Osteocyte (in vitro differentiated cells): Measurements from ENCODE around the gene CDH13. TPM values are rescaled to one million over a fixed set of nuclear protein-coding genes. Genes with fewer than 3 reads are reported as not detected.
A peak's percentile ranks its signal among the peaks of the same experiment; 100 is the strongest.

Experiments used
- DNase-seq: peaks from one replicate; pipeline ENCODE4 v3.0.0; 2021; ENCODE audit warnings: mixed read lengths; ENCODE audit not compliant: unreplicated experiment; ENCODE audit errors: extremely low spot score
- H3K27ac Mint-ChIP-seq: one replicate; pipeline ENCODE4 v1.8.0; 2021; ENCODE audit warnings: mild to moderate bottlenecking, mixed read lengths; ENCODE audit not compliant: unreplicated experiment
- H3K27me3 Mint-ChIP-seq: one replicate; pipeline ENCODE4 v1.8.0; 2021; ENCODE audit warnings: mixed read lengths; ENCODE audit not compliant: unreplicated experiment
- H3K36me3 Mint-ChIP-seq: one replicate; pipeline ENCODE4 v1.8.0; 2021; ENCODE audit warnings: mixed read lengths; ENCODE audit not compliant: unreplicated experiment
- H3K4me1 Mint-ChIP-seq: one replicate; pipeline ENCODE4 v1.8.0; 2021; ENCODE audit warnings: mixed read lengths; ENCODE audit not compliant: unreplicated experiment
- H3K4me3 Mint-ChIP-seq: one replicate; pipeline ENCODE4 v1.8.0; 2021; ENCODE audit warnings: mild to moderate bottlenecking, moderate library complexity, mixed read lengths; ENCODE audit not compliant: unreplicated experiment
- H3K9me3 Mint-ChIP-seq: one replicate; pipeline ENCODE4 v1.8.0; 2021; ENCODE audit warnings: mixed read lengths; ENCODE audit not compliant: unreplicated experiment
- total RNA-seq: library from RNA; stranded (reverse); gene quantifications from 2 replicates; pipeline ENCODE4 v1.2.1, GENCODE V29; 2021
- TF ChIP-seq, protein P1 (sequence below): fragments of 200-600 bp; sonication (generic); IDR thresholded peaks from 2 replicates; pipeline ENCODE4 v1.5.0; 2021; ENCODE audit warnings: antibody characterized with exemption, mild to moderate bottlenecking, moderate library complexity

Gene CDH13
- total RNA-seq, 1 donor from 2014 or later, result 27.0 TPM

DNA sequence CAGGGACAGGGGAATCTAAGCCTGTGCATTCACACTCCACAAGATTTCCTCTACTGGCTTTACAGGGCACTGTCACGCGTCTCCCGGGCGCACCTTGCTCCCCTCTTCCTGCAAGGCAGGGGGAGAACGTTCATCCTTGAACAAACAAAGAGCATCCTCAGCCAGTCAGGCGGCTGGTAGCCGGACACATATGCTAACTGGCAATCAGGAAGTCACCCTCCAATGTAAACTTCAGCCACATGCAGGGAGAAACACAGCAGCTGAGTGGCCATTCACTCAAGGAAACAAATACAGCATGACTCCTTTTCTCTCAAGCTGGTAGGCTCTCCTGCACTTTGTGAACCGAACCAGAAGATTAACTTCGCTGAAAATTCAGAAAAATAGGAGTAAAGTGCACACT is 1170.2 kb downstream of the CDH13 start:
- TF ChIP-seq, protein P1, sequence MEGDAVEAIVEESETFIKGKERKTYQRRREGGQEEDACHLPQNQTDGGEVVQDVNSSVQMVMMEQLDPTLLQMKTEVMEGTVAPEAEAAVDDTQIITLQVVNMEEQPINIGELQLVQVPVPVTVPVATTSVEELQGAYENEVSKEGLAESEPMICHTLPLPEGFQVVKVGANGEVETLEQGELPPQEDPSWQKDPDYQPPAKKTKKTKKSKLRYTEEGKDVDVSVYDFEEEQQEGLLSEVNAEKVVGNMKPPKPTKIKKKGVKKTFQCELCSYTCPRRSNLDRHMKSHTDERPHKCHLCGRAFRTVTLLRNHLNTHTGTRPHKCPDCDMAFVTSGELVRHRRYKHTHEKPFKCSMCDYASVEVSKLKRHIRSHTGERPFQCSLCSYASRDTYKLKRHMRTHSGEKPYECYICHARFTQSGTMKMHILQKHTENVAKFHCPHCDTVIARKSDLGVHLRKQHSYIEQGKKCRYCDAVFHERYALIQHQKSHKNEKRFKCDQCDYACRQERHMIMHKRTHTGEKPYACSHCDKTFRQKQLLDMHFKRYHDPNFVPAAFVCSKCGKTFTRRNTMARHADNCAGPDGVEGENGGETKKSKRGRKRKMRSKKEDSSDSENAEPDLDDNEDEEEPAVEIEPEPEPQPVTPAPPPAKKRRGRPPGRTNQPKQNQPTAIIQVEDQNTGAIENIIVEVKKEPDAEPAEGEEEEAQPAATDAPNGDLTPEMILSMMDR, result no peak

DNA sequence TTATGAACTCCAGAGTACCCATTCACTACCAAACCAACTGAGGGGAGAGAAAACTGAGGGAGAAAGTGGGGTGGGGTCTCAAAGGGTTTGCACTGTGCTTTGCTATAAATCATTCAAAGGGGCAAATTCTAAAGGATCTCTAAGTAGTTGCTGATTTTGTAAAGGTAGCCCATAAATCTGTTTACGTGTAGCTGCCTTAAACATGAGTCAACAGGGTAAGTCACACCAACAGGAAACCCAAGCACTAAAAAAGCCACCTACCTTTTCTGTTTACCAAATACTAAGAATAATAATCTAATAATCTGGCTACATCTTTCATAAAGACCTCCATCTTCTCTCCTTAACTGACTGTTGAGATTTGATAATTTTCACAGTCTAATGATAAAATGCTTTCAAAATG is 1172.6 kb downstream of the CDH13 start:
- TF ChIP-seq, protein P1, result no peak
- no peaks in the 10 kb centered on the region for H3K9me3 Mint-ChIP-seq

More for the DNA sequence above, 1170.2 kb downstream of the CDH13 start:
- H3K4me3 Mint-ChIP-seq, result no peak overlapping the region
- H3K27ac Mint-ChIP-seq, result no peak overlapping the region
- H3K9me3 Mint-ChIP-seq, result peaks cover 4% of the 10 kb centered on the region
- no peak for DNase-seq
- H3K36me3 Mint-ChIP-seq, result no peaks in the 10 kb centered on the region
- peaks cover 3% of the 10 kb centered on the region for H3K4me1 Mint-ChIP-seq
- H3K27me3 Mint-ChIP-seq, result no peaks in the 10 kb centered on the region

DNA sequence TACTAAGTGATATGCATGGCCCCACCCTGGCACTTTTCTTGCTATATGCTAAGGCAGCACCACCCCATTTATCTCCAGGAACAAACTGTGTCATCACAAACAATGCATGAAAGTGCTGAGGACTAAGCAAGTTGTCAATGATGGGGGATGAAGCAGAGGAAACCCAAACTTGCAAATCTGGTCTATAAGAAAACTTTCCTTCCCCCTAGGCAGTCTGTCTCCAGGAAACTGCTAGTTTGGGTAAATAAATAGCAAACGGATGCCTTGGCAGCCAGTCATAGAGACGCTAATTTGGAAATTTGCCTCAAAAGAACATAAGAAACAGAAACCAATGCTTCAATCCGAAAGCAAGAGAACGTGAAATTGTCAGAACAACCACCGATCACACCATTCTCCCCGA is 1175.4 kb downstream of the CDH13 start:
- TF ChIP-seq, protein P1, result no peak
- peaks cover 7% of the 10 kb centered on the region for H3K4me1 Mint-ChIP-seq
- no peaks in the 10 kb centered on the region for H3K9me3 Mint-ChIP-seq
- H3K27ac Mint-ChIP-seq, result peak overlapping the region; percentile 74
- H3K4me3 Mint-ChIP-seq, result peak overlapping the region; percentile 35
- H3K36me3 Mint-ChIP-seq, result peaks cover 3% of the 10 kb centered on the region
- peaks cover 7% of the 10 kb centered on the region for H3K27me3 Mint-ChIP-seq
- DNase-seq, result no peak

More for the DNA sequence above, 1172.6 kb downstream of the CDH13 start:
- Mint-ChIP-seq H3K36me3 (no peaks in the 10 kb centered on the region), H3K4me1 (peaks cover 7% of the 10 kb centered on the region), H3K27ac (no peak overlapping the region), H3K27me3 (peaks cover 4% of the 10 kb centered on the region), H3K4me3 (no peak overlapping the region)
- no peak for DNase-seq

DNA sequence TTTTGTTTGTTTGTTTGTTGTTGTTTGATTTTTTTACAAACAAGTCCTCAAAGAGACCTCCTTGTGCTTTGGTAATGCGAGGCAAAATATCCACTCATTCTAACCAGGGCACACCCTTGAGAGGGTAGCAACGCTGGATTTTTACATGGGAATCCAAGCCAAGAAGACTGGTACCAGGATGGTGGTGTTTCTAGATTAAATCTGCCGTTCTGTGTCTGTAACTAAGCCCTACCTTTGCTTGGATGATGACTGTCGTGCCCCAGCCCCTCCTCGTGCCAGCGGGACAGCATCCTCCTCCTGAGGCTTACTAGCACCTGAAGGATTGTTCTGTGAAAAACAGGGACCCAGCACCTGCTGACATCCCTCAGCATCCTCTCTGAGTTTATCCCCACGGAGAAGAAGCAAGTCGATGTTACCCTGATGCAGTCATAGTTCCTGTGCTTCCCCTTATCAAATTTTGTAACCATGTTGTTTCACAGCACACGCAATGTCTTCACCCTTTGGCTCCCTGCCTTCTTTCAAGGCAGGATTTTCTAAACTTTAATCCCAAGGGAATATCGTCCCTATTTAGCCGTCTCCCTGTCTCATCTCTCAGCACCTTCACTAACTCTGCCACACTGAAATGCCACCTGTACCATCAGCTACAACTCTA is 1175.9 kb downstream of the CDH13 start:
- peaks cover 7% of the 10 kb centered on the region for H3K4me1 Mint-ChIP-seq
- peaks cover 3% of the 10 kb centered on the region for H3K36me3 Mint-ChIP-seq
- peaks cover 7% of the 10 kb centered on the region for H3K27me3 Mint-ChIP-seq
- TF ChIP-seq, protein P1, result no peak
- no peak for DNase-seq
- H3K9me3 Mint-ChIP-seq, result no peaks in the 10 kb centered on the region
- peak overlapping the region; percentile 35 for H3K4me3 Mint-ChIP-seq
- peak overlapping the region; percentile 74 for H3K27ac Mint-ChIP-seq

DNA sequence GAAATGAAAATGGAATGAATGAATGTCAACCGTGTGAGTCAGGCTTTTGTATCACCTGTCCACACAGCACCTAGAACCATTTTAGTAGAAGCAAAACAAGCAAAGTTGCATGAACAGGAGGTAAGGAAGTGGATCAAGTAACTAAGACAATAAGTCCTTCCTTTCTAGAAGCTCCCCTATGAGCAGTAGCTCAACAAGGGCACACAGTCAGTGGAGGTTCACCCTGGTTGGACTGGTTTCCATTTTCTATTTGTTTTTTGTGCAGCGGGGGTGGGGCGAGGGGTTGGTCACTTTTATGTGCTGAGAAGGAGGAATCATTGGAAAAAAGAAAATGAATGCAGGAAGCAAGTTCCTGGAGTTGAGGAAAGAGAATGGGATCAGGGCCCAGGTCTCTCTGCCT is 1177.0 kb downstream of the CDH13 start:
- TF ChIP-seq, protein P1, result no peak
- no peak for DNase-seq
- peaks cover 13% of the 10 kb centered on the region for H3K4me1 Mint-ChIP-seq
- no peaks in the 10 kb centered on the region for H3K9me3 Mint-ChIP-seq
- peaks cover 6% of the 10 kb centered on the region for H3K36me3 Mint-ChIP-seq
- H3K27me3 Mint-ChIP-seq, result peaks cover 7% of the 10 kb centered on the region
- H3K4me3 Mint-ChIP-seq, result no peak overlapping the region
- H3K27ac Mint-ChIP-seq, result no peak overlapping the region
